ENCODE results near the gene TAF6L. TPM values are rescaled to one million over a fixed set of nuclear protein-coding genes. Genes with fewer than 3 reads are reported as not detected.

TAF6L gene
- total and polyA plus RNA-seq, 9 of the 15 experiments (the other 6 are each of a cell fraction or from before 2014, with no cell fraction given) = 0.04 to 45.5 (median 20.8) TPM

- TF ChIP-seq TRIM25 (IDR thresholded peaks at IDR 0.05; ENCODE audit: borderline replicate concordance) (no peak), ZNF764 (CRISPR knock-in tag; IDR thresholded peaks at IDR 0.05; ENCODE audit: low read depth) (no peak), ZBTB7A (IDR thresholded peaks at IDR 0.05; ENCODE audit: borderline replicate concordance, control insufficient read depth, low read depth, low read length) (no peak), ESRRA (IDR thresholded peaks at IDR 0.05; ENCODE audit: borderline replicate concordance, low read depth) (0 out of 2 replicates have a peak, but pooled peaks have one; percentile 49), ZC3H4 (CRISPR knock-in tag; IDR thresholded peaks at IDR 0.05; ENCODE audit: borderline replicate concordance) (no peak), FOXP4 (CRISPR knock-in tag; IDR thresholded peaks at IDR 0.05; ENCODE audit: borderline replicate concordance) (no peak), YY1 (IDR thresholded peaks at IDR 0.05; ENCODE audit: borderline replicate concordance in 1 of 3, control insufficient read depth in 1 of 3, extremely low read depth in 1 of 3, insufficient read depth in 3 of 3, insufficient read length in 1 of 3, insufficient replicate concordance in 2 of 3, low read depth in 1 of 3, low read length in 2 of 3) (no peak), TGIF2 (CRISPR knock-in tag; IDR thresholded peaks at IDR 0.05) (no peak), MTF1 (CRISPR knock-in tag; IDR thresholded peaks at IDR 0.05; ENCODE audit: borderline replicate concordance) (no peak), BHLHE40 (IDR thresholded peaks at IDR 0.05; ENCODE audit: low read length) (no peak), RBM15 (IDR thresholded peaks at IDR 0.05; ENCODE audit: insufficient read depth, low read length) (no peak), GTF2A2 (tag; IDR thresholded peaks at IDR 0.05) (no peak), ZNF592 (IDR thresholded peaks at IDR 0.05) (0 out of 2 replicates have a peak, but pooled peaks have one; percentile 47), NBN (IDR thresholded peaks at IDR 0.05; ENCODE audit: low read depth) (no peak), CXXC5 (CRISPR knock-in tag; IDR thresholded peaks at IDR 0.05) (peak; percentile 61), CHD1 (IDR thresholded peaks at IDR 0.05; ENCODE audit: low read length) (peak; percentile 57), ZZZ3 (IDR thresholded peaks at IDR 0.05) (0 out of 2 replicates have a peak, but pooled peaks have one; percentile 77), GABPB2 (CRISPR knock-in tag; conservative IDR thresholded peaks at IDR 0.05) (no peak)
These were observed 42.8 kb upstream of the TAF6L start, which contains the start of gene TTC9C (continued) for GRCh38 chr11:62728171-62728988.
